ENCODE data around the gene KPTN.
A peak's percentile ranks its signal among the peaks of the same experiment; 100 is the strongest.

Gene KPTN

GRCh38 chr19:47444388-47444821, 39.6 kb downstream of the KPTN start:
- TF ChIP-seq, protein P1, sequence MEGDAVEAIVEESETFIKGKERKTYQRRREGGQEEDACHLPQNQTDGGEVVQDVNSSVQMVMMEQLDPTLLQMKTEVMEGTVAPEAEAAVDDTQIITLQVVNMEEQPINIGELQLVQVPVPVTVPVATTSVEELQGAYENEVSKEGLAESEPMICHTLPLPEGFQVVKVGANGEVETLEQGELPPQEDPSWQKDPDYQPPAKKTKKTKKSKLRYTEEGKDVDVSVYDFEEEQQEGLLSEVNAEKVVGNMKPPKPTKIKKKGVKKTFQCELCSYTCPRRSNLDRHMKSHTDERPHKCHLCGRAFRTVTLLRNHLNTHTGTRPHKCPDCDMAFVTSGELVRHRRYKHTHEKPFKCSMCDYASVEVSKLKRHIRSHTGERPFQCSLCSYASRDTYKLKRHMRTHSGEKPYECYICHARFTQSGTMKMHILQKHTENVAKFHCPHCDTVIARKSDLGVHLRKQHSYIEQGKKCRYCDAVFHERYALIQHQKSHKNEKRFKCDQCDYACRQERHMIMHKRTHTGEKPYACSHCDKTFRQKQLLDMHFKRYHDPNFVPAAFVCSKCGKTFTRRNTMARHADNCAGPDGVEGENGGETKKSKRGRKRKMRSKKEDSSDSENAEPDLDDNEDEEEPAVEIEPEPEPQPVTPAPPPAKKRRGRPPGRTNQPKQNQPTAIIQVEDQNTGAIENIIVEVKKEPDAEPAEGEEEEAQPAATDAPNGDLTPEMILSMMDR (IDR thresholded peaks at IDR 0.05) = no peak

DNA sequence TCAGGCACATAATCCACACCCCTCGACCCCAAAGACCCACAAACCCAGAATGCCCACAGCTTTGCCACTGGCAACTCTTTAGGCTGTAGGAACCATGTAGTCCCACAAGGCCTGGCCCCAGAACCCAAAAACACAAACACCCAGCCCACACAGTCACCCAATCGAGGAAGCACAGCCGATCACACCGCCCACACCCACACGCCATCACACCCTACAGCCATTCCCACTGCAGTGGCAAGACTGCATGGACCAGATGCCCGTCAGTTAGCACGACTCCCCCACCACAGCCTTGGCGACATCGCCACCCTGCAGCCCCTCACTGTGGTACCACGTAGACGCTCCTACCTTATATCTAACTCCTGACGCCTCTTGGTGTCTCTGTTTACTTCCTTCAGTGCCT, 40.7 kb downstream of the KPTN start:
- TF ChIP-seq, protein P1 (IDR thresholded peaks at IDR 0.05) = no peak

DNA sequence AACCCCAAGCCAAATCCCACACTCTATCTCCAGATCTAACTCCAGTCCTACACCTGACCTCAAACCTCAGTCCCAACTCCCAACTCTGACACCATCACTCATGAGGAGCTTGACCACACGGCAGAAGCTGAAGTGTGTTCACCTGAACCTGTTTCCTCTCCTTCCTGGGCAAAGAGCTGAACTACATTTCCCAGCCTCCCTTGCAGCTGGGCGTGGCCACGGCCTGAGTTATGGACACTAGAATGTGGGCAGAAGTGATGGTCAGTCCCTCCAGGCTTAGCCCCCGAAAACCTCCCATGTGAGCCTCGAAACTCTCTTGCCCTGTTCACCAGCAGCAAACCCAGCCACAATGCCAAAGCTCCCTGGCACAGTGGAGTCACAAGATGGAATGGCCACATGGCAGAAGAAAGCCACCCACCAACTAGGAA, 45.2 kb downstream of the KPTN start:
- TF ChIP-seq, protein P1 (IDR thresholded peaks at IDR 0.05) = no peak

DNA sequence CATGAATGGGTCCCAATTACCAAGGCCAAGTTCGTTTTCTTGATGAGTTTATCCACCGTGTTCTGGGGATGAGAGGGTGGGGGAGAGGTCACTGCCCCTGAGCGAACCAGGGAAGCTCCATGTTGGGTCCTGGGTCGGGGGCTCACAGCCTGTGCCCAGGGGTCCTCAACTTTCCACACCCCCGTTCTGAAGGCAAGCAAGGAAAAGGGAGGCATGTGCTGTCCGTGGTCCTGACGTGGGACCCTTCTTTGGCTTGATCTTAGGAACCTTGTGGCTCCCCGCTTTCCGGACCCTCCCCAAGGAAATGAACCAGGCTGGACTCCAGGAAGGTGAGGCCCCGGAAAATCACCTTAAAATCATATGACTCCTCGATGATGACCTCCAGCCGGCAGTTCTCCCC, 46.5 kb downstream of the KPTN start:
- TF ChIP-seq, protein P1 (IDR thresholded peaks at IDR 0.05) = no peak

DNA sequence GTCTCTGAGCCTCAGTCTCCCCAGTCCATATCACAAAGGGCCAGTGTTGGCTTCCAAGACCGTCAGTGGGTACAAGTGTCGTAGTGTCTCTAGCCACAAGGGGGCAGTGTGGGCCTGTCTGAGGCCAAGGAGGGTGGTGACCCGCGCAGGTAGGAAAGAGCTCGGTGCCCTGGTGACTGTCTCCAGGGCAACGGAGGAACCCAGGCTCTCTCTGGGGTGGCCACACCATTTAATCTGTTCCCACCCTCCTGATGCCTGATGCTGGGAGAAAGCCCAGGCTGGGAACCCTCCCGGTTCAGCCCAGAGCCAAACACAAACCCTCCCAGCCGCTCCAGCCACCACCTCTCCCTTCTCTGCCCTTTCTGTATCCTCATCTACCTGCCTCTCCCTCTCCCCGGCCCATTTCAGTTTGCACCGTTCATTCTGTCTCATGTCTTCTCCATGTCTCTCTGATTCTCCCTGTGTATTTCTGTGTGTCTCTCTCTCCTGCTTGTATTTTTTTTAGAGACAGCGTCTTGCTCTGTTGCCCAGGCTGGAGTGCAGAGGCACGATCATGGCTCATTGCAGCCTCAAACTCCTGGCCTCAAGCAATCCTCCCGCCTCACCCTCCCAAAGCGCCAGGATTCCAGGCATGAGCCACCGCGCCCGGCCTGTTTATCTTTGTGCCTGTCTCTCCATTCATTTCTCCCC, 47.2 kb downstream of the KPTN start:
- TF ChIP-seq, protein P1 (IDR thresholded peaks at IDR 0.05) = peak; percentile 55

GRCh38 chr19:47435883-47436417, 48.1 kb downstream of the KPTN start:
- TF ChIP-seq, protein P1 (IDR thresholded peaks at IDR 0.05) = no peak

GRCh38 chr19:47435196-47435595, 48.8 kb downstream of the KPTN start:
- TF ChIP-seq, protein P1 (IDR thresholded peaks at IDR 0.05) = no peak

All from LNCAP (cell line).